NOMO-1 (cell line): ENCODE data around the gene VHLL.

Source experiments
- DNase-seq, 2 experiments: peaks; one replicate each; lab custom pipeline; 2025; ENCODE audit not compliant: unreplicated experiment in 2 of 2; lab: John Stamatoyannopoulos, UW

VHLL gene

DNA sequence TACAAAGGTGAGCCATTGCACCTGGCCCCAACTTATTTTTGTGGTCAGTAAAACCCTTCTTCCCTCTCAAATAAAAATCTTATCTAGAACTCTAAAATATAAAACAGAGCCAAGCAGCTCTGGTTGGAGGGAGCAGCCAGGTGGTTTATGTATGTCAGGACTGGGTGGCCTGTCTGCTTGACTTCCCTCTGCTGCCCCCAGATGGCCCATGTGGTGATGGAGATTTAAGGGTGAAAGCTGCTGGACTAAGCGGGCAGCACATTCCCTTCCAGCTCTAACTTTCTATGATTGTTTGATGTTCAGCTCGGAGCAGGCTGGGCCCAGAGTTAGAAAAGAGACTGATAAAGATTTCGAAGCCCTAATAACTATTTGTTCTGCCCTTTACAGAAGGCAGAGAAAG is 39.3 kb downstream of the VHLL start:
- DNase-seq = no peak

DNA sequence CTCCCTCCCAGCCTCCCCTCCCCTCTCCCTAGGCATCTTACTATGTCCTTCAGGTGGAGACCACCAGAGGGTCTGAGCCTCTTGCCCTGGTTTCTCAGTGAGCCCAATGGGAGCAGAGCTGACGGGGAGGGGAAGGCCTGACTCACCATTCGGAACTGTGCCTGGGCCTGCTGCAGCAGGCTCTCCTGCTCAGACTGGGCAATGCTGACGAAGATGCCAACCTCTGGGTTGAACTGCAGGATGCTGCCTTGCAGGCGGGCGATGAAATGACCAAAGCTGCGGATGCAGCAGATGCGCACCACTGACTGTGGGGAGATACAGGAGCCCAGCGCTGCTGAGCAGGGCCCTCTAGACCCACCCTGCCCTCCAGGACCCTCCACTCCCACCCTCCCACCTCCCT is 40.2 kb downstream of the VHLL start:
- DNase-seq = no peak

DNA sequence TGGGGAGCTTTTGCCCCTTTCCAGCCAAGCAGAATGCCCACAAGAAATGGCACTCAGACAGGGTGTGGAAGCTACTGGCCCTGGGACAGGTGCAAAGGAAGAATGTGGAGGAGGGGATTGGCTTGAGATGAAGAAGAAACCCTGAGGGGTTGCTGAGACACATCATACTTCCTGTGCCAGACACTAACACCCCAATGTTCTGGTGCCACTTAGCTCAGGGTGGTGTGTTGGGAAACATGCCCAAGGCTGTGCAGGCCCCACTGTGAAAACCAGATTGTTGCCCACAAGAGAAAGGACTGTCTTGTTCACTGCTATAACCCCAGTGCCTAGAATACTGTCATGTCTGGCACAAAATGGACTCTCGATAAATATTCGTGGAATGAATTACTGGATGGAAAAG is 41.4 kb downstream of the VHLL start:
- DNase-seq = no peak

DNA sequence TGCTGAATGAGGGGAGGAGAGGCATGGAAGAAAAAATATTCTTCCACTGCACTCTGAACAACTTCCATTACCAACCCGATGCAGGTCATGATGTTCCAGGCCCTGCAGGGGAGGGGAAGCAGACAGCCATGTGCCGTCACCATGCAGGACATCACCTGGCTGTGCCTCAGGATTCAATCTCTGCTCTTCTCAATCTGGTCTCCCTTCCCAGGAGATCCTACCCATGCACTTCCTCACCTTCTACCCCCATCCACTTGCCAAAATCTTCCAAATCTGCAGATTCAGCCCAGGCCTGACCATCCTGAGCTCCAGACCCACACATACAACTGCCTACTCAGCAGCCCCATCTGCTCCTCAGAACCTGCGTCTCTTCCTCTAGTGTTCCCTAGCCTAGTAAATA is 45.5 kb downstream of the VHLL start:
- no peak for DNase-seq

DNA sequence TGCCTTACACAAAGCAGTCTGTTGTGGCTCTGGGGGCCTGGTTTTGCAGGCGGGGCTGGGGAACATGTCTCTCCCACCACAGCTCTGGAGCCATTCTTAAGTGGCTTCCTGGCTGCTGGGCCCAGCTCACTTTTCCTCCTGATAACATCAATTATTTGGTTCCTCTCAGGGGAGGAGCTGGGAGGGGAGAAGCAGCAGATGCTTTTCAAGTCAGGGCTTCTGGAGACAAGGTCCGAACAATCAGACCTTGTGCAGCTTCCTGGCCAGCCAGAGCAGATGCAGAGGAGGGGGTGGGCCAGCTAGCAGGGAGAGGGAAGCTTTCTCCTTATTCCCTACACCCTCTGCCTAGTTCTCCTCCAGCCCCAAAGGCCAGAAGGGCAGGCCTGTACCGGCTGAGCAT is 47.6 kb downstream of the VHLL start:
- DNase-seq = no peak

DNA sequence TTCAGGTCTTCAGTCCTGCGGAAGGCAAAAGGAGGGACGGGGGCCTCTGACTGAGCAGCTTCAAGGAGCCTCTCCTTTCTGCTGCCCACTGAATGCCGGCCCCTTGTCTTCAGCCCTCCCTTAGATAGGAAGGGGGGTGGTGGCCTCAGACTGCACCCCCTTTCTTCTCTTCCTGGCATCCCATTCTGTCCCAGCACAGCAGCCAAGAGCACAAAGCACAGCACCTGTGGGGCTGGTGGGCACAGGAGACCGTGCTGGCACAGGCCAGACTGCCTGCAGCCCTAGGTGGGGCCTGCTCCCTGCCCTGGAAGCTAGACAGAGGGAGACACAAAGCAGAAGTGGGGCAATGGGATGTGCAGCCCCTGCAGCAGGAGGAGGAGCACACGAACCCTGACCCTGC is 49.5 kb downstream of the VHLL start:
- no peak for DNase-seq
